ENCODE results near the gene VIPR2.
"Not testable (repeated sequence)": the region's sequence is repeated elsewhere in the genome, so short reads cannot be mapped to it uniquely, and the experiment has no call there.

Gene VIPR2

DNA sequence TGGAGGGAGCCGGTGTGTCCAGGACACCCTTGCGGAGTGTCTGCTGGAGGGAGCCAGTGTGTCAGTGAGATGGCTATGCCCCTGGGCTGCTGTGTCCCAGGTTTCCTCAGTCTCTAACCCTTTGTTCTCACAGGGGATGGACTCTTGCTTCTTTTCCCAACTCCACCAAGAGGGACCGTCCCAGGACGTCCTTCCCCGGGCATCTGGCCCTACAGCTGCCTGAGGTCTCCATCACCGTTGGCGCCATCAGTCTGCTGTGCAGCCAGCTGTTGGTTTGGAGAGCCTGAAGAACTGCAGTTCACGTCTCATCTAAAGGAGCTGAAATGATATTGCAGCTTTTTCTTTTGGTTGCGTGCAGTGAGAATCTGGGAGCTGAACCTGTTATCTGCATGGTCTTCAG lies 136.2 kb downstream of the VIPR2 start:
- DNase-seq (ENCODE audit: low spot score): no peak

DNA sequence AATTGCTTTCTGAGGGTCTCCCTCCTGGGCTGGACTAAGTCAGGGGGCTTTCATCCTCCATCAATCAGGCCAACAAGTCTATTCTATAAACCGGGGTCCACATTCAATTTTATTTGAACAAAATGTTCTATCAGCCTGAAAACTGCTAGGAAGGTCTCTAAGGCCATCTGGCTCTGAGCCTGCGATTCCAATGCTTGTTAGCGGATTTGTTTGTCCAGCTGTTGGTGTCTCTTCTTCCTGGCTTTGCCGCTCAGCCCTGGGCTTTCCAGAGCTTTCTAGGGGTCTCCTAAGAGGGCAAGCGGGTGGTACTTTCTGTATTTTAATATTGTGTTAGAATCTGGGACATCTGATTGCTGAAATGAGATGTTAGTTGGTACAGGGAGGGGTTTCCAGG lies 136.7 kb downstream of the VIPR2 start:
- no peak for DNase-seq (ENCODE audit: low spot score)

DNA sequence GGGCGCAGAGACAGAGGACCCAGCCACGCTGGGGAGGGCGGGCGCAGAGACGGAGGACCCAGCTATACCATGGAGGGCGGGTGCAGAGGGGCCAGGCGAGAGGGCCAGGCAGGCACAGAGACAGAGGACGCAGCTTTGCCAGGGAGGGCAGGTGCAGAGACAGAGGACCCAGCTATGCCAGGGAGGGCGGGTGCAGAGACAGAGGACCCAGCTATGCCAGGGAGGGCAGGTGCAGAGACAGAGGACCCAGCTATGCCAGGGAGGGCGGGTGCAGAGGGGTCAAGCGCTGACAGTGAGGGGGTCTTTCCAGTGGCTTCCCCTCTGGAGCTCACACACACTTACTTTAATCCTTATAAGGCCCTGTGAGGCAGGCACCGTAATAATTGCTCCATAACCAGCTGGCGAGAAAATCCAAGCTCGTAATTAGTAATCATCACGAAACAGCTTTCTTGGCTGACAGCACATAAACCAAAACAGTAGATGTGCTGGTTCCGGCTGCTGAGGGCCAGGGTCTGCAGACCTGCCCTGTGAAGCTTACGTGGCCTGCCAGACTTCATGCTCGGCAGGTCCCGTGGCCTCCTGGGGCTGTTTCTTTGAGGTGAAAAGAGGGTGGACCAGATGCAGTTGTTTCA lies 137.2 kb downstream of the VIPR2 start:
- DNase-seq (ENCODE audit: low spot score): no peak

DNA sequence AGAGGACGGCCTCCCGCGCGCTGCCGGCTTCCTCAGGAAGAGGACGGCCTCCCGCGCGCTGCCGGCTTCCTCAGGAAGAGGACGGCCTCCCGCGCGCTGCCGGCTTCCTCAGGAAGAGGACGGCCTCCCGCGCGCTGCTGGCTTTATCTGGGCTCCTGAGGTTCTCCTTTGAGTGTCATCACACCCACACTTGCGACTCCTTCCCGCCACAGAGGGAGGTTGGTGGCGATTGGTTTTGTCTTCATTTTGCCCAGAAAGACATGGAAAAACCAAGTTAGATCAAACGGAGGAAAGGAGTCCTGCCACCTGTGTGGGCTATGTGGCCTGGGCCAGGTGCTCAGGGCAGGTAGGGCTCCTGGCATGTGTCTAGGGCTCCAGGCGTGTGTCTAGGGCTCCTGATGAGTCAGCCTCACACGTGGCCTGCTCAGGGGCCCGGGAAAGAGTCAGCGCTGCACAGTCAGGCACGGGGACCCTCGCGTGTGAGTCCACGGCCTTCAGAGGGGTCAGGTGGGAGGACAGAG lies 138.0 kb downstream of the VIPR2 start:
- DNase-seq (ENCODE audit: low spot score): no peak

GRCh38 chr7:159006022-159006609 lies 138.6 kb downstream of the VIPR2 start:
- DNase-seq (ENCODE audit: low spot score): not testable (repeated sequence)

GRCh38 chr7:159005618-159006017 lies 139.0 kb downstream of the VIPR2 start:
- DNase-seq (ENCODE audit: low spot score): no peak

DNA sequence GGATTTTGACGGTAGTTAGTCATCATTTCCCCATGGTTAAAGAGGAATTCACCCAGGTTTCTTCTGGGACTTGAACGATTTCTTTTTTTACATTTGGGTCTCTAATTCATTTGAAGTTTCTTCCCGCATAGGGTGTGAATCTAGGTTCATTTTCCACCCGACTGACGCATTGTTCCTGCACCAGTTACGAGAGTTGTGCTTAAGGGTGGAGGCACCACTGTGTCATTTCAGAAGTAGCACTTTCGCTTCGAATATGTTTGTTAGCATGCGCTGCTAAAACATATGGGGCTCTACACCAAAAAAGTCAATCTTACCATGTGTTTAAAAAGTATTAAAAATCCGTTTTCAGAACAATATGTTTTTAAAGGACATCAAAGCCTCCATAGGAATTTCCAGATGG lies 140.3 kb downstream of the VIPR2 start:
- no peak for DNase-seq (ENCODE audit: low spot score)

DNA sequence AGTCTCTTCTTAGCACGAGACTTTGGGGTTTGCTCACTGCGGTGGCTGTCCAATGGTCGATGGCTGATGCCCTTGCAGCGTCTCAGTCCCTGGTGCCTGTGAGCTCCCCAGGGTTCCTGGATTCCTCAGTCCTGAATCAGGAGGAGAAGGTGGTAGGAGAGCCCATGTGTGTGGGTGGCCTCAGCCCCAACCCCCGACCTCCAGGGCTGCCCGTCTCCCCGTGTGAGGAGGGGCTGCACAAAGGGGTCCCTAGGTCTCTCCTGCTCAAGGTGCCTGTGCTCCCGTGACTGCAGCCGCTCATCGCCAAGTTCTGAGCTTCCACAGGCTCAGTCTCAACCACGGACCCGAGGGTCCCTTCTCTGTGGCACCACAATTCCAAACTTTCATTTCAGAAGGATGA lies 142.9 kb downstream of the VIPR2 start:
- no peak for DNase-seq (ENCODE audit: low spot score)

- no peak for DNase-seq (ENCODE audit: low spot score)
Measured at GRCh38 chr7:159000859-159001435, 143.7 kb downstream of the VIPR2 start.

GRCh38 chr7:159000070-159000469 lies 144.6 kb downstream of the VIPR2 start:
- DNase-seq (ENCODE audit: low spot score): no peak

DNA sequence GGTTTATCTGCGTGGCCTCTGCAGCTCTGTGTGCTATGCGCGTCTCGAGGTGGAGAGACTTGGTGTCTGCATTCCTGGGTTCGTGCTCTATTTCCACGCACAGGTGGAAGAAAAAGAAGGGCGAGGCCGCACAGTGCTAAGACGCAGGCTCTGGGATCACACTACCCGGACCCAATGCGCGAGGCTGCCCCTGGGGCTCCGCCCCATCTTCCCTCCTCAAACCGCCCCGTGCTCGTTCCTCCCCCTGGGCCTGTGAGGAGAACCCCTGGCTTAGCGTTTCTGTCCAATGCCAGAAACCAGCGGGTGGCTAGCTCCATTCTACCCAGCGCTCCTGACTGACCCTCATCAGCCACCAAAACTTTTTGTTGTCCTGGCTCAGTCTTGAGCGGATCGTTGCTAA lies 145.2 kb downstream of the VIPR2 start:
- no peak for DNase-seq (ENCODE audit: low spot score)

- DNase-seq (ENCODE audit: low spot score): not testable (repeated sequence)
Measured at GRCh38 chr7:158998261-158998660, 146.4 kb downstream of the VIPR2 start.

GRCh38 chr7:158997471-158997870 lies 147.2 kb downstream of the VIPR2 start:
- no peak for DNase-seq (ENCODE audit: low spot score)

DNA sequence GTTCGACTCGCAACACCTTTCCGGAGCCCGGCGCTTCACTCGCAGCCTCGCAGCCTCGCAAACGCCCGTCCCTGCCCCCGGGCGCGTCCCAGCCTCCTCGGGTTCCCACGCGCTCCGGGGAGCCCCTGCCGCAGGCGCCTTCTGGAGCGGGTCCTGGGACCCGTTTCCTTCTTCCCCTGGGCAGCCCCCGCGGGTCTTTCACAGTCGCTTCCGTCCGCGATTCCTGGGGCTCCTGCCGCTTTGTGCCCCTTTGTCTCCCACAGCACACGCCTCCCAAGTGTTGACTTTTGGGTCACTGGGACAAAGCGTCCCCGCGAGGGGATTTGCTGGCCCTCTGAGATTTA lies 147.6 kb downstream of the VIPR2 start:
- DNase-seq (ENCODE audit: low spot score): no peak

- no peak for DNase-seq (ENCODE audit: low spot score)
Measured at GRCh38 chr7:158996214-158997109, 148.2 kb downstream of the VIPR2 start.

DNA sequence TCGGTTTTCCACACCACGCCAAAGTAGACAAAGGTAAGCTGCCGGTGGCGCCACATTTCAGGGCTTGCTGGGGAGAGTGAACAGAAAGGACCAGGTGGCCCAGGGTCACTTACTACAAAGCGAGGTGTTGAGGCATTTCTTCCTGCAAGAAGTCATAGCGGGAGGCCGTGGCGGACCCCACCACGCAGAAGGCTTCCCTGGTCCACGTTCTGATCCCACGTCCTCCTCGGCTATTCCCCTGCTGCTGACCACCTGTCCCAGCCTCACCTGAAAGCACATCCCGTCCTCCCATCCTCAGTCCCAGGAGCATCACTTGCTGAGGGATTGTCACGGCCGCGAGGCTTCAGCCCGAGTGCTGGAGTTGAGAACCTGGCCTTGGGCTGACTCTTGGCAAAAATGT lies 149.2 kb downstream of the VIPR2 start:
- no peak for DNase-seq (ENCODE audit: low spot score)

GRCh38 chr7:158994687-158995086 lies 150.0 kb downstream of the VIPR2 start:
- DNase-seq (ENCODE audit: low spot score): no peak

- DNase-seq (ENCODE audit: low spot score): no peak
Measured at GRCh38 chr7:158993591-158993990, 151.1 kb downstream of the VIPR2 start.

GRCh38 chr7:158992759-158993158 lies 151.9 kb downstream of the VIPR2 start:
- DNase-seq (ENCODE audit: low spot score): no peak

DNA sequence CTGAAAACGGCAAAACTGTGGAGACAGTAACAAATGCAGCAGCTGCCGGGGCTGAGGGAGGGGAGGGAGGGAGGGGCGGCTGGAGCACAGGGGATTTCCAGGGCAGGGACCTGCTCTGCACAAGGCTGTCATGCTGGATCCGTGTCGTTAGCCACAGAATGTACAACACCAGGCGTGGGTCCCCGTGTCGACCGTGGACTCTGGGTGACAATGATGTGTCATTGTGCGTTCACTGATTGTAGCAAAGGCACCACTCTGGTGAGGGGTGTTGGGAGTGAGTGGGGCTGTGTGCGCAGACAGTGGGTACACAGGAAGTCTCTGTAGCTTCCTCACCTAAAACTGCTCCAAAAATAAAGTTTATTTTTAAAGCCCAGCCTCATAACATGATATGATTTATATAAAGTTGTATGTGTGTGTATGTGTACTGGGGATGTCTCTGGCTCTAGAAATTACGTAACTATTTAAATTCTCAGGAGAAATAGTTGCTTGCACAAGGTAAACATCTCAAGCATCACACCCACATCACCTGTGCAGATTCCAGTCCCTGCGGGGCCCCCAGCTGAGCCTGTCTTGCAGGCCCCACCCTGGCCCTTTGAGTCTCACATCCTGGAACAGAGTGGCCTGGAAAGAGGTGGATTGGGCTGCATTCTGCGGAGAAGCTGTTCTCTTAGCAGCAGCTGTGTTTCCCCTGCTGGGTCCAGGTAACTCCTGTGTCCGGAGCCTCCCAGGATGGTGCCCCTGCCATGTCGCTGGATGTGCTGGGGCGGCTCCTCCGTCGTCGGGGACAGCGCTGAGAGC lies 152.6 kb downstream of the VIPR2 start:
- DNase-seq (ENCODE audit: low spot score): no peak

- no peak for DNase-seq (ENCODE audit: low spot score)
Measured at GRCh38 chr7:158988996-158989395, 155.7 kb downstream of the VIPR2 start.

DNA sequence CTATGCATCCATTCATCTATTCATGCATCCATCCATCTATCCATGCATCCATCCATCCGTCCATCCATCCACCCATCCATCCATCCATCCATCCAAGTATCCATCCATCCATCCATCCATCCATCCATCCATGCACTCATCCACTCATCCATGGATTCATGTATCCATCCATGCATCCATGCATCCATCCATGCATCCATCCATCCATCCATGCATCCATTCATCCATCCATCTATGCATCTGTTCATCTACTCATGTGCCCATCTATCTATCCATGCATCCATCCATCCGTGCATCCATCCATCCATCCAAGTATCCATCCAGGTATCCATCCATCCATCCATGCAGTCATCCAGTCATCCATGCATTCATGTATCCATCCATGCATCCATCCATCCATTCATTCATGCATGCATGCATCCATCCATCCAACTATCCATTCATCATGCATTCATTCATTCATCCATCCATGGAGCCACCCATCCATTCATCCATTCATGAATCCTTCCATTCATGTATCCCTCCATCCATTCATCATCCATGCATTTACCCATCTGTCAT lies 156.3 kb downstream of the VIPR2 start:
- DNase-seq (ENCODE audit: low spot score): no peak

Data from AG08396 (cell line).